GM12874 (cell line): Measurements from ENCODE around the gene PMVK.

Experiments
- CTCF ChIP-seq: IDR thresholded peaks from 2 replicates; pipeline ENCODE4 v1.5.1; 2011; ENCODE audit warnings: low read depth, mild to moderate bottlenecking, control low read depth, low read length, moderate library complexity; ENCODE audit not compliant: insufficient read depth

The PMVK gene

GRCh38 chr1:154944401-154945159 lies 8.1 kb upstream of the PMVK start:
- no peak for TF ChIP-seq CTCF

GRCh38 chr1:154943649-154944400 lies 7.3 kb upstream of the PMVK start:
- TF ChIP-seq CTCF: peak; percentile 87

- no peak for TF ChIP-seq CTCF
Observed at GRCh38 chr1:154941333-154942013, 5.0 kb upstream of the PMVK start.

- TF ChIP-seq CTCF: no peak
Observed at GRCh38 chr1:154940651-154941194, 4.2 kb upstream of the PMVK start.

- no peak for TF ChIP-seq CTCF
Observed at GRCh38 chr1:154940213-154940560, 3.7 kb upstream of the PMVK start.

GRCh38 chr1:154938604-154939399 lies 2.3 kb upstream of the PMVK start:
- TF ChIP-seq CTCF: no peak
